ENCODE measurements around the gene VSIR. TPM values are rescaled to one million over a fixed set of nuclear protein-coding genes. Genes with fewer than 3 reads are reported as not detected.

The VSIR gene
- total RNA-seq, 4 donors from 2014 or later: 34.1 to 51.7 (median 44.8) TPM

DNA sequence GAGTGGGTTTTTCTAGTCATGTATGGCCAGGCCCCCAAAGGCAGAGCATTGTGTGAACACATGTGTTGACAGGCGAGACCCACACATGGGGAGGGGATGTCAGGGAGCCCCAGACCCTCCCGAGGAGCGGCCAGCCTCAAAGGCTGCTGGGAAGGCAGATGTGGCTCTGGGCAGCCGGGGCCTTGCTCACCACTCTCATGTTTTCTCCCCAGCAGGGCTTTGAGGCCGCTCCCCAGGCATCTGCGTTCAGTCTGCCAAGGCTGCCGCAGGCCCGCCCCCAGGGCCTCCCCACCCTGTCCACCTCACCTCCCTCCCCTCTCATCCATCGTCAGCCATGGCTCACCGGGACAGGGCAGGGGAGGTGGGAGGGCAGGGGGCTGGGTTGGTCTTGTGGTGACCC, 16.6 kb upstream of the VSIR start:
- H3K27me3 ChIP-seq: no peaks in the 10 kb centered on the region
- 60 to 78% methylated on average over 2 to 3 of the region's 10 CpGs for WGBS, 2 donors
- H3K4me3 ChIP-seq: no peak overlapping the region
- TF ChIP-seq, protein P1, sequence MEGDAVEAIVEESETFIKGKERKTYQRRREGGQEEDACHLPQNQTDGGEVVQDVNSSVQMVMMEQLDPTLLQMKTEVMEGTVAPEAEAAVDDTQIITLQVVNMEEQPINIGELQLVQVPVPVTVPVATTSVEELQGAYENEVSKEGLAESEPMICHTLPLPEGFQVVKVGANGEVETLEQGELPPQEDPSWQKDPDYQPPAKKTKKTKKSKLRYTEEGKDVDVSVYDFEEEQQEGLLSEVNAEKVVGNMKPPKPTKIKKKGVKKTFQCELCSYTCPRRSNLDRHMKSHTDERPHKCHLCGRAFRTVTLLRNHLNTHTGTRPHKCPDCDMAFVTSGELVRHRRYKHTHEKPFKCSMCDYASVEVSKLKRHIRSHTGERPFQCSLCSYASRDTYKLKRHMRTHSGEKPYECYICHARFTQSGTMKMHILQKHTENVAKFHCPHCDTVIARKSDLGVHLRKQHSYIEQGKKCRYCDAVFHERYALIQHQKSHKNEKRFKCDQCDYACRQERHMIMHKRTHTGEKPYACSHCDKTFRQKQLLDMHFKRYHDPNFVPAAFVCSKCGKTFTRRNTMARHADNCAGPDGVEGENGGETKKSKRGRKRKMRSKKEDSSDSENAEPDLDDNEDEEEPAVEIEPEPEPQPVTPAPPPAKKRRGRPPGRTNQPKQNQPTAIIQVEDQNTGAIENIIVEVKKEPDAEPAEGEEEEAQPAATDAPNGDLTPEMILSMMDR (IDR thresholded peaks at IDR 0.05): no peak
- no peak for TF ChIP-seq POLR2A (IDR thresholded peaks at IDR 0.05)
- H3K9me3 ChIP-seq: no peaks in the 10 kb centered on the region
- intact Hi-C loops (cut with DNase I): no loop called here
- no peaks in the 10 kb centered on the region for H3K36me3 ChIP-seq
- no peak for DNase-seq
- no peaks in the 10 kb centered on the region for H3K4me1 ChIP-seq
- no peak overlapping the region for H3K27ac ChIP-seq

DNA sequence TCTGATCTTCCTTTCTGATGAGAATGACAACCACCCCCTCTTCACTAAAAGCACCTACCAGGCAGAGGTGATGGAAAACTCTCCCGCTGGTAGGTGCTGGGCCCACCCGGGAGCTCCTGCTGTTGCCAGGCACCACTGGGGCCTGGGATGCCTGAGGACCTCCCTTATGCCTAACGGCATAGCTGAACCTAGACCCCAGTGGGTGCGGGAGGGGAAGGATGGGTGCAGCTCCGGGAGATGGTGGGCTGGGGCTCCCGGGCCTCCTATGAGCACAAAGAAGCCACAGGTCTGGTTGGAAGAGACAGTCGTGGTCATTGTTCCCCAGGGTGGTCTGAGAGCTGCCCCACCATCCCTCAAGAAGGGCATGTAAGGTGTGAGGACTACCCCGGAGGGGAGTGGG, 15.6 kb upstream of the VSIR start:
- Histone ChIP-seq H3K27ac (no peak overlapping the region), H3K9me3 (no peaks in the 10 kb centered on the region), H3K4me1 (no peaks in the 10 kb centered on the region), H3K27me3 (no peaks in the 10 kb centered on the region), H3K36me3 (no peaks in the 10 kb centered on the region), H3K4me3 (no peak overlapping the region)
- TF ChIP-seq POLR2A (IDR thresholded peaks at IDR 0.05): no peak
- TF ChIP-seq, protein P1 (IDR thresholded peaks at IDR 0.05): no peak
- DNase-seq: no peak
- 88% methylated on average over 6 of the region's 8 CpGs; no CpG with 5 or more reads in 1 of the 2 donors for WGBS, 2 donors
- intact Hi-C loops (cut with DNase I): no loop called here

DNA sequence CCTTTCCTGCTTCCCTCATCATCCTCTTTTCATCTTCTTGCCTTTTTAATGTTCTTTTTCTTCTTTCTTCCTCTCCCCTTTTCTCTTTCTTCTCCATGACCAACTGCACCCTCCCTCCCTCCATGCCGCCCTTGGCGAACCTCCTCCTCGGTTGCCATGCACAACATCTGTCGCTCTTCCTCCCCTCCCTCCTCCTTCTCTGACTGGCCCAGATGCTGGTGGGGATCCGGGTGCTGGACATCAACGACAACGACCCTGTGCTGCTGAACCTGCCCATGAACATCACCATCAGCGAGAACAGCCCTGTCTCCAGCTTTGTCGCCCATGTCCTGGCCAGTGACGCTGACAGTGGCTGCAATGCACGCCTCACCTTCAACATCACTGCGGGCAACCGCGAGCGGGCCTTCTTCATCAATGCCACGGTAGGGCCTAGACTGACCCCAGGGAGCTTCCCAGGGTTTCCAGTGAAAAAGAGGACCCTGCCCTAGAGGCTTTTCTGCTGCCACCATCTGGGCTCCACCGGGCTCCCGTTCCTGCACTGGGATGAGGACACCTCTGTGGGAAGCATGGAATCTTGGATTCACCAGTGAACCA, 11.5 kb upstream of the VSIR start:
- H3K4me3 ChIP-seq: no peak overlapping the region
- no peak overlapping the region for H3K27ac ChIP-seq
- no peaks in the 10 kb centered on the region for H3K27me3 ChIP-seq
- no peak for TF ChIP-seq POLR2A (IDR thresholded peaks at IDR 0.05)
- TF ChIP-seq, protein P1 (IDR thresholded peaks at IDR 0.05): no peak
- intact Hi-C loops (cut with DNase I): no loop called here
- WGBS, 2 donors: 94% methylated on average over 6 to 8 of the region's 18 CpGs
- H3K36me3 ChIP-seq: no peaks in the 10 kb centered on the region
- peaks cover 0 to 12% (median 0%) of the 10 kb centered on the region in 3 donors for H3K4me1 ChIP-seq
- H3K9me3 ChIP-seq: no peaks in the 10 kb centered on the region
- no peak for DNase-seq

DNA sequence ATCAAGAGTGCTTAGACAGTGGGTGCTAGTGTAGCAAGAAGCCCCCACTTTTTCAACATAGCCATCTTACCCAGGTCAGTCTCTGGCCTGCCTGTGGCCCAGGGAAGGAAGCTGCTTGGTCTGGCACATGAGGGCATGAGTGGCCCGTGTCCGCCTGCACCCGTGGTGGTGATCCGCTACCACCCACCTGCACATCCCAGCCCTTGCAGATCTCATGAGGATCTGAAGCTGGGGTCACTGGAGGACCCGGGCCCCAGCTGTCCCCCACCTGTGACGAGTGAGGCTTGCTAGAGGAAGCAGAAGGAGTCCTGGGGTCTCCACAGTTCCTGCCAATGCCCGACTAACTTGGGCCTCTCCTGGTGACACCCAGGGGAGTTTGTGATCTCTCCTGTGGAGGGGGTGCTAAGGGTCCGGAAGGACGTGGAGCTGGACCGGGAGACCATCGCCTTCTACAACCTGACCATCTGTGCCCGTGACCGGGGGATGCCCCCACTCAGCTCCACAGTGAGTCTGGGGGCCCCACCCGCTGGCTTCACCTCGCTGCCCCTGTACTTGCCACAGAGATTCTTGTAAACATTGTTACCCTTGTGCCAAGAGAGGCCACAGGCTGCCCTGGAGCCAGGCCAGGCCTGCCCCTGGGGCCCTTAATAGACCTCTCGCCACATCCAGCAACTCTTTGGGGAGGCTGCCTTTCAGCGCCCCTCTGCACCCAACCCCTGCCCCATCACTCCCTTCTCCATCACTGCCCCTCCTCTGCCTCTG, 10.8 kb upstream of the VSIR start:
- H3K36me3 ChIP-seq: no peaks in the 10 kb centered on the region
- no peak for DNase-seq

More for the DNA sequence above, 10.8 kb upstream of the VSIR start:
- TF ChIP-seq POLR2A (IDR thresholded peaks at IDR 0.05): no peak
- TF ChIP-seq, protein P1 (IDR thresholded peaks at IDR 0.05): no peak
- Histone ChIP-seq H3K27me3 (no peaks in the 10 kb centered on the region), H3K4me3 (no peak overlapping the region), H3K27ac (no peak overlapping the region), H3K9me3 (no peaks in the 10 kb centered on the region), H3K4me1 (peaks cover 0 to 12% (median 0%) of the 10 kb centered on the region in 3 donors)
- intact Hi-C loops (cut with DNase I): no loop called here
- 86% methylated on average over 7 to 8 of the region's 17 CpGs for WGBS, 2 donors
